M059J (cell line): Measurements from ENCODE around the gene GIN1. TPM values are rescaled to one million over a fixed set of nuclear protein-coding genes. Genes with fewer than 3 reads are reported as not detected.

Experiments
- DNase-seq: peaks from one replicate; pipeline ENCODE4 v3.0.0-alpha.2; 2012; ENCODE audit warnings: low read depth
- total RNA-seq: library from RNA; depleted of rRNA; stranded (reverse); fragments of >200 nt; shearing (Covaris generic); gene quantifications from 2 replicates; pipeline ENCODE4 v1.2.3, GENCODE V29; 2014; rRNA removed

Gene GIN1
- total RNA-seq, 1 experiment from 2014 or later: 7.6 TPM

- no peak for DNase-seq
Measured at GRCh38 chr5:103037673-103038455, 82.1 kb downstream of the GIN1 start.

GRCh38 chr5:103036601-103037000 lies 83.3 kb downstream of the GIN1 start:
- no peak for DNase-seq

Other genes with a start within 250 kb of the GIN1 start
- gene PPIP5K2, start 163 bp upstream of the GIN1 start, total RNA-seq: 22.4 and 23.4 TPM in 2 replicates
- 32.8 and 44.8 TPM in 2 replicates for gene MACIR, start 138.6 kb upstream of the GIN1 start, total RNA-seq